HepG2 (cell line): Measurements from ENCODE around the gene A2ML1. TPM values are rescaled to one million over a fixed set of nuclear protein-coding genes. Genes with fewer than 3 reads are reported as not detected.

Experiments used
- ATAC-seq: fragments of 200-7000 bp; cut with Tn5 transposase; 3 replicates; pipeline ENCODE4 v1.9.1; 2020; ENCODE audit warnings: mild to moderate bottlenecking, moderate library complexity
- BruUV-seq: library from RNA; stranded (reverse); fragments of 400-500 nt; replicated peaks from 2 replicates; lab custom pipeline; 2021; lab: Mats Ljungman, UMichigan
- CTCF ChIA-PET: fragments of 300-600 bp; formaldehyde crosslinking; extraction: SDS; loops from one replicate; lab custom pipeline; 2021; ENCODE audit warnings: low total read pairs, inconsistent platforms, low intra/inter-chr PET ratio; lab: Yijun Ruan, JAX
- POLR2A ChIA-PET: fragments of 350-600 bp; sonication (Branson Sonifier 250); formaldehyde crosslinking; loops from one replicate; lab custom pipeline; 2020; ENCODE audit warnings: antibody characterized with exemption, inconsistent platforms; lab: Yijun Ruan, JAX
- DNase-seq: peaks from one replicate; pipeline ENCODE4 v3.0.0-alpha.2; 2015; ENCODE audit warnings: low spot score
- FAIRE-seq: peaks from 3 replicates; lab custom pipeline; 2011; peaks lifted over from hg19 to GRCh38; lab: Jason Lieb, UNC
- H2AFZ ChIP-seq: one replicate; pipeline ENCODE4 v1.6.1; 2011; ENCODE audit warnings: low read length, inconsistent platforms
- H3K27ac ChIP-seq: fragments of 300-600 bp; 3 replicates; pipeline ENCODE4 v1.8.0; 2011; ENCODE audit warnings: mixed run types, mild to moderate bottlenecking, mixed read lengths, low read length, inconsistent platforms; ENCODE audit not compliant: insufficient read depth; ENCODE audit errors: extremely low read length
- H3K27me3 ChIP-seq, 2 experiments: fragments of 200-600 bp in 1 of 2; 2 replicates in 1 of 2; 3 replicates in 1 of 2; pipeline versions ENCODE4 v1.6.0 to v1.8.0; 2011; ENCODE audit warnings: low read length in 2 of 2, mild to moderate bottlenecking in 2 of 2, moderate library complexity in 2 of 2, inconsistent platforms in 1 of 2; ENCODE audit not compliant: insufficient read depth in 2 of 2, control insufficient read depth in 1 of 2
- H3K36me3 ChIP-seq, 2 experiments: fragments of 200-600 bp in 1 of 2; replicated peaks in 1 of 2; 2 replicates in 1 of 2; 3 replicates in 1 of 2; pipeline versions ENCODE4 v1.5.1 to v1.8.0; 2011; ENCODE audit warnings: low read length in 2 of 2, inconsistent platforms in 1 of 2; ENCODE audit not compliant: insufficient read depth in 2 of 2, control insufficient read depth in 1 of 2
- H3K4me1 ChIP-seq: 2 replicates; pipeline ENCODE4 v1.5.1; 2012; ENCODE audit warnings: low read length, inconsistent platforms; ENCODE audit not compliant: insufficient read depth
- H3K4me2 ChIP-seq: 2 replicates; pipeline ENCODE4 v1.6.0; 2011; ENCODE audit warnings: low read depth, low read length, inconsistent platforms
- H3K4me3 ChIP-seq, 3 experiments: fragments of 200-600 bp in 1 of 3; sonication (generic), shearing (Covaris generic) in 1 of 3; replicated peaks in 1 of 3; 2 replicates each; pipeline ENCODE4 v1.5.1; 2011 to 2016; ENCODE audit warnings: low read length in 3 of 3, inconsistent platforms in 2 of 3, low read depth in 2 of 3, mild to moderate bottlenecking in 2 of 3, control low read depth in 1 of 3, mixed read lengths in 1 of 3; ENCODE audit not compliant: insufficient read depth in 1 of 3
- H3K79me2 ChIP-seq: one replicate; pipeline ENCODE4 v1.6.1; 2011; ENCODE audit warnings: low read length, inconsistent platforms; ENCODE audit not compliant: insufficient read depth
- H3K9ac ChIP-seq: 2 replicates; pipeline ENCODE4 v1.6.0; 2011; ENCODE audit warnings: mild to moderate bottlenecking, low read depth, low read length, inconsistent platforms; ENCODE audit not compliant: insufficient read depth
- H3K9me3 ChIP-seq: 2 replicates; pipeline ENCODE4 v1.5.1; 2012; ENCODE audit warnings: mild to moderate bottlenecking, low read length
- H4K20me1 ChIP-seq: 2 replicates; pipeline ENCODE4 v1.6.0; 2011; ENCODE audit warnings: inconsistent platforms, mild to moderate bottlenecking, low read length, moderate library complexity; ENCODE audit not compliant: insufficient read depth
- ERF ChIP-seq: IDR thresholded peaks from 2 replicates; pipeline ENCODE4 v1.6.1; 2018; ENCODE audit warnings: missing biosample characterization, missing genetic modification reagents
- HNRNPK ChIP-seq: fragments of 200-400 bp; formaldehyde crosslinking; IDR thresholded peaks from 2 replicates; pipeline ENCODE4 v1.6.1; 2018; ENCODE audit warnings: low read length, low read depth, moderate library complexity, mild to moderate bottlenecking; ENCODE audit not compliant: poor library complexity, severe bottlenecking
- NFIB ChIP-seq: sonication (generic); formaldehyde crosslinking; IDR thresholded peaks from 2 replicates; pipeline ENCODE4 v1.9.0; 2021; ENCODE audit warnings: missing genetic modification reagents, mild to moderate bottlenecking, borderline replicate concordance
- PCBP2 ChIP-seq: fragments of 200-400 bp; formaldehyde crosslinking; optimal IDR thresholded peaks from 2 replicates; pipeline ENCODE3; 2018; ENCODE audit warnings: low read length, low read depth; ENCODE audit not compliant: poor library complexity, severe bottlenecking
- POLR2AphosphoS5 ChIP-seq: IDR thresholded peaks from 2 replicates; pipeline ENCODE4 v1.6.1; 2012; ENCODE audit warnings: low read depth, low read length
- POLR2G ChIP-seq: fragments of 200-400 bp; formaldehyde crosslinking; IDR thresholded peaks from 2 replicates; pipeline ENCODE4 v1.6.1; 2018; ENCODE audit warnings: mild to moderate bottlenecking, low read depth, low read length, moderate library complexity
- SETDB1 ChIP-seq: sonication (generic); formaldehyde crosslinking; IDR thresholded peaks from 2 replicates; pipeline ENCODE4 v1.5.1; 2020; ENCODE audit warnings: missing genetic modification reagents, mild to moderate bottlenecking, borderline replicate concordance
- SNRNP70 ChIP-seq: fragments of 200-400 bp; formaldehyde crosslinking; IDR thresholded peaks from 2 replicates; pipeline ENCODE4 v1.6.1; 2017; ENCODE audit warnings: mild to moderate bottlenecking, low read depth, low read length, moderate library complexity
- SP140L ChIP-seq: sonication (generic); formaldehyde crosslinking; IDR thresholded peaks from 2 replicates; pipeline ENCODE4 v1.4.0; 2020; ENCODE audit warnings: missing genetic modification reagents, borderline replicate concordance
- TBX2 ChIP-seq: sonication (generic); formaldehyde crosslinking; IDR thresholded peaks from 2 replicates; pipeline ENCODE4 v1.5.0; 2020; ENCODE audit warnings: missing genetic modification reagents, mild to moderate bottlenecking, borderline replicate concordance
- ZNF382 ChIP-seq: sonication (generic); formaldehyde crosslinking; IDR thresholded peaks from 2 replicates; pipeline ENCODE4 v1.5.0; 2020; ENCODE audit warnings: missing genetic modification reagents, mild to moderate bottlenecking, borderline replicate concordance
- WGBS: methylation state at CpG from one replicate; pipeline ENCODE4 v1.1.6; 2017; ENCODE audit warnings: low lambda C conversion rate; 5-methylcytosine and 5-hydroxymethylcytosine counted together
- in situ Hi-C: cut with HindIII; loops from 2 replicates; pipeline ENCODE4 v1.10.0; 2017; ENCODE audit warnings: low pct_unique_long_range_greater_than_20kb; ENCODE audit not compliant: extremely low pct_ligation_motif_present
- intact Hi-C: fragments of 100-400 bp; cut with micrococcal nuclease; formaldehyde crosslinking; loops from one replicate; pipeline ENCODE4 v1.10.0; 2022; ENCODE audit not compliant: unreplicated experiment
- polyA plus RNA-seq, 8 experiments: library from polyadenylated mRNA; depleted of rRNA in 3 of 8; stranded (reverse) in 7 of 8; unstranded in 1 of 8; fragments of >200 nt; fragmentation: Illumina TruSeq in 4 of 8; extraction: Trizol in 4 of 8; gene quantifications; 2 replicates each; pipeline versions ENCODE4 v1.2.1 to v1.2.3, GENCODE V29; 2011 to 2016; ENCODE audit warnings: low read depth in 4 of 8, missing spikeins in 1 of 8, mixed read lengths in 1 of 8; ENCODE audit not compliant: insufficient read depth in 1 of 8
- total RNA-seq, 5 experiments: library from RNA; depleted of rRNA; stranded (reverse); fragments of >200 nt; fragmentation: Illumina TruSeq; extraction: Trizol; gene quantifications; 2 replicates each; pipeline ENCODE4 v1.2.3, GENCODE V29; 2016; ENCODE audit warnings: low read depth in 1 of 5
- TF ChIP-seq, protein P1 (sequence below): sonication (generic); formaldehyde crosslinking; IDR thresholded peaks from 2 replicates; pipeline ENCODE4 v1.4.0; 2020; ENCODE audit warnings: mild to moderate bottlenecking, missing genetic modification reagents
- TF ChIP-seq, protein P2 (sequence below): sonication (generic); formaldehyde crosslinking; IDR thresholded peaks from 2 replicates; pipeline ENCODE4 v1.4.0; 2020; ENCODE audit warnings: mild to moderate bottlenecking, missing genetic modification reagents

Gene A2ML1
- total and polyA plus RNA-seq, 2 of the 13 experiments (the other 11 are each of a cell fraction or from before 2014, with no cell fraction given) = not detected

DNA sequence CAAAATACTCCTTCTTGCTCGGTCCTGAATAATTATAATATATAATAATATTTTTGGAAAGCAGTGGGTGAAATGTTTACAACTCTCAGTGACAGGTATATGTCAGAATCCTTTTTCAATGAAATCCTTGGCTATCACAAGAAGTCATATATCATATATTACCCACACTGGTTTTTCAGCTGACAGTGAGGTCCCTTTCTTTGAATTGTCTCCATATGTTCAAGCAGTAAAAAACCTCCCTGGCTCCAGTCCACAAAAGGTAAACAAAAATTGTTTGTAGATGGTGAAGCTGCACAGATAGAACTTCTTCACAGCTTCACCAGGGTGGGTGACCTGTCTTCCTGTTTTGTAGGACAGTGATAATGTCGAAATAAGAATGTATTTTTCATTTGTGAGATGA lies 44.0 kb downstream of the A2ML1 start:
- Histone ChIP-seq H3K9me3 (no peaks in the 10 kb centered on the region), H3K27me3 (peaks cover 3 to 12% of the 10 kb centered on the region in 2 experiments; a peak in 3 of 5 replicates), H3K4me2 (no peak overlapping the region), H3K36me3 (no peaks in the 10 kb centered on the region), H2AFZ (no peak overlapping the region), H3K4me3 (no peak overlapping the region), H3K4me1 (no peaks in the 10 kb centered on the region), H3K27ac (no peak overlapping the region), H3K79me2 (no peaks in the 10 kb centered on the region), H4K20me1 (no peaks in the 10 kb centered on the region), H3K9ac (no peak overlapping the region)
- no peak for ATAC-seq
- ChIA-PET CTCF (no interaction called here), POLR2A (no interaction called here)
- no peak for FAIRE-seq
- WGBS = 0% methylated on average over 2 of the region's 2 CpGs
- TF ChIP-seq ERF (CRISPR knock-in tag) = no peak
- TF ChIP-seq HNRNPK = no peak
- TF ChIP-seq, protein P1, sequence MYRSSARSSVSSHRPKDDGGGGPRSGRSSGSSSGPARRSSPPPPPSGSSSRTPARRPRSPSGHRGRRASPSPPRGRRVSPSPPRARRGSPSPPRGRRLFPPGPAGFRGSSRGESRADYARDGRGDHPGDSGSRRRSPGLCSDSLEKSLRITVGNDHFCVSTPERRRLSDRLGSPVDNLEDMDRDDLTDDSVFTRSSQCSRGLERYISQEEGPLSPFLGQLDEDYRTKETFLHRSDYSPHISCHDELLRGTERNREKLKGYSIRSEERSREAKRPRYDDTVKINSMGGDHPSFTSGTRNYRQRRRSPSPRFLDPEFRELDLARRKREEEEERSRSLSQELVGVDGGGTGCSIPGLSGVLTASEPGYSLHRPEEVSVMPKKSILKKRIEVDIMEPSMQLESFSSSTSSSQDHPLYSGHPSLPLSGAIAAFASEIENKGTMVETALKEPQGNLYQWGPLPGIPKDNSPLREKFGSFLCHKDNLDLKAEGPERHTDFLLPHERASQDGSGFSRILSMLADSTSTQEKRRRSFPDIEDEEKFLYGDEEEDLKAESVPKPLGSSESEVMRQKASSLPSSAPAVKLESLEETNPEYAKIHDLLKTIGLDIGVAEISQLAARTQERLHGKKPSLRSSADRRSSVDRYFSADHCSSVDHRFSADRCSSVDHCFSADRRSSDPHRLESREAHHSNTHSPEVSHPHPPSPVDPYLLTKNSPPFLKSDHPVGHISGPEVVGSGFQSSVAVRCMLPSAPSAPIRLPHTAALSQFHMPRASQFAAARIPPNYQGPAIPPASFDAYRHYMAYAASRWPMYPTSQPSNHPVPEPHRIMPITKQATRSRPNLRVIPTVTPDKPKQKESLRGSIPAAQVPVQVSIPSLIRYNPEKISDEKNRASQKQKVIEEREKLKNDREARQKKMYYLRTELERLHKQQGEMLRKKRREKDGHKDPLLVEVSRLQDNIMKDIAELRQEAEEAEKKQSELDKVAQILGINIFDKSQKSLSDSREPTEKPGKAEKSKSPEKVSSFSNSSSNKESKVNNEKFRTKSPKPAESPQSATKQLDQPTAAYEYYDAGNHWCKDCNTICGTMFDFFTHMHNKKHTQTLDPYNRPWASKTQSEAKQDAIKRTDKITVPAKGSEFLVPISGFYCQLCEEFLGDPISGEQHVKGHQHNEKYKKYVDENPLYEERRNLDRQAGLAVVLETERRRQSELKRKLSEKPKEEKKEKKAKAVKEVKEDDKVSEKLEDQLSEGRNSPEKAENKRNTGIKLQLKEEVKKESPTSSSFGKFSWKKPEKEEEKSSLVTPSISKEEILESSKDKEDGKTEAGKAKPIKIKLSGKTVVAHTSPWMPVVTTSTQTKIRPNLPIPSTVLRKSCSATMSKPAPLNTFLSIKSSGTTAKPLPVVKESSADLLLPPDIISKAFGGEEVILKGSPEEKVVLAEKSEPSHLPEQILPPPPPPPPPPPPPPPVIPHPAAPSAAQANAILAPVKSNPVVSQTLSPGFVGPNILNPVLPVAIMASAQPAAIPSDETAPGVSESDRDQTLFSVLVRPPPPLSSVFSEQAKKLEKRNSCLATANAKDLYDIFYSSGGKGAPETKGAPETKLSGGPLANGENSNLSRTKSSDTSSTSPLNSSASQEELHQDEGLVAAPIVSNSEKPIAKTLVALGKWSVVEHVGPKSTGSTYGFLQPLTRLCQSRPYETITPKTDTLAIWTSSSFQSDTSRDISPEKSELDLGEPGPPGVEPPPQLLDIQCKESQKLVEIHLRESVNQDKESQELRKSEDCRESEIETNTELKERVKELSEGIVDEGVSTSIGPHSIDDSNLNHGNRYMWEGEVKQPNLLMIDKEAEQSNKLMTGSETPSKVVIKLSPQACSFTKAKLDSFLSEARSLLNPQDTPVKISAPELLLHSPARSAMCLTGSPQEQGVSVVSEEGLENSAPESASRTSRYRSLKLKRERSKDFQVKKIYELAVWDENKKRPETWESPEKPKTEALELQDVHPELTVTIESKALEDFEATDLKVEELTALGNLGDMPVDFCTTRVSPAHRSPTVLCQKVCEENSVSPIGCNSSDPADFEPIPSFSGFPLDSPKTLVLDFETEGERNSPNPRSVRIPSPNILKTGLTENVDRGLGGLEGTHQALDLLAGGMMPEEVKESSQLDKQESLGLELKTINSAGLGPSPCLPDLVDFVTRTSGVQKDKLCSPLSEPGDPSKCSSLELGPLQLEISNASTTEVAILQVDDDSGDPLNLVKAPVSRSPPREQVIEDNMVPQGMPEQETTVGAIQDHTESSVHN (CRISPR knock-in tag) = no peak
- no peak for TF ChIP-seq SNRNP70
- TF ChIP-seq ZNF382 (CRISPR knock-in tag) = no peak
- TF ChIP-seq POLR2AphosphoS5 = no peak
- no peak for TF ChIP-seq PCBP2
- no peak for TF ChIP-seq POLR2G
- no peak for TF ChIP-seq SETDB1 (CRISPR knock-in tag)
- no peak for TF ChIP-seq NFIB (CRISPR knock-in tag)
- TF ChIP-seq, protein P2, sequence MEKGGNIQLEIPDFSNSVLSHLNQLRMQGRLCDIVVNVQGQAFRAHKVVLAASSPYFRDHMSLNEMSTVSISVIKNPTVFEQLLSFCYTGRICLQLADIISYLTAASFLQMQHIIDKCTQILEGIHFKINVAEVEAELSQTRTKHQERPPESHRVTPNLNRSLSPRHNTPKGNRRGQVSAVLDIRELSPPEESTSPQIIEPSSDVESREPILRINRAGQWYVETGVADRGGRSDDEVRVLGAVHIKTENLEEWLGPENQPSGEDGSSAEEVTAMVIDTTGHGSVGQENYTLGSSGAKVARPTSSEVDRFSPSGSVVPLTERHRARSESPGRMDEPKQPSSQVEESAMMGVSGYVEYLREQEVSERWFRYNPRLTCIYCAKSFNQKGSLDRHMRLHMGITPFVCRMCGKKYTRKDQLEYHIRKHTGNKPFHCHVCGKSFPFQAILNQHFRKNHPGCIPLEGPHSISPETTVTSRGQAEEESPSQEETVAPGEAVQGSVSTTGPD (CRISPR knock-in tag) = no peak
- TF ChIP-seq TBX2 (CRISPR knock-in tag) = no peak
- TF ChIP-seq SP140L = no peak
- no TSS peak for BruUV-seq
- in situ Hi-C loops = no loop called here
- no peak for DNase-seq
- intact Hi-C loops = no loop called here
